Gastrocnemius medialis (tissue), 4 donors: ENCODE results near the gene IFNA16.
"Not testable (repeated sequence)": the region's sequence is repeated elsewhere in the genome, so short reads cannot be mapped to it uniquely, and the experiment has no call there.

Experiments used
- POLR2A ChIP-seq, 2 donors: fragments of 450-650 bp; IDR thresholded peaks; one replicate each; pipeline ENCODE4 v1.6.1; 2017; ENCODE audit warnings: antibody characterized with exemption in 2 of 2, mild to moderate bottlenecking in 2 of 2, moderate library complexity in 2 of 2
- TF ChIP-seq, protein P1 (sequence below), 5 experiments: fragments of 450-650 bp in 3 of 5; fragments of 200-600 bp in 2 of 5; sonication (generic) in 2 of 5; IDR thresholded peaks in 4 of 5; conservative IDR thresholded peaks in 1 of 5; 1 replicate in 4 of 5; 2 replicates in 1 of 5; pipeline ENCODE4 v1.5.1; 2016 to 2019; ENCODE audit warnings: antibody characterized with exemption in 5 of 5, mild to moderate bottlenecking in 3 of 5, moderate library complexity in 3 of 5

DNA sequence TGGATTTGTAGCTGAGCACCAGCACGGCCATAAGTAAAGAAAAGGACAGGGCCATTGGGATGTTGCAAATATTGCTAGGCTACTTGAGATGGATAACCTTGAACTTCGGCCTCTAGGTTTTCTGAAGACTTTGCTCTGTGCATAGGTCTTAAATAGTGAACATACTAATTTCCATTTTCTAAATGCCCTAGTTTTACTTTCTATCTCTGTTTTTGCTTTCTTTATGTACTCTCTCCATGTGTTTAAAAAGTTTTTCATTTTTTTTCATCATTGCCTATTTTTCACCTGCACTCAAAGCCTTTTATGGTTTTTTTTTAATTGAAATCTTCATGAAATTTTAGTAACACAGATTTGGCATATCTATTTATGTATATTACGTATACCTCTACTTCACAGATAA is 10.1 kb downstream of the IFNA16 start, which contains the start of gene IFNA10:
- not testable (repeated sequence) for TF ChIP-seq POLR2A (IDR thresholded peaks at IDR 0.05)
- TF ChIP-seq, protein P1, sequence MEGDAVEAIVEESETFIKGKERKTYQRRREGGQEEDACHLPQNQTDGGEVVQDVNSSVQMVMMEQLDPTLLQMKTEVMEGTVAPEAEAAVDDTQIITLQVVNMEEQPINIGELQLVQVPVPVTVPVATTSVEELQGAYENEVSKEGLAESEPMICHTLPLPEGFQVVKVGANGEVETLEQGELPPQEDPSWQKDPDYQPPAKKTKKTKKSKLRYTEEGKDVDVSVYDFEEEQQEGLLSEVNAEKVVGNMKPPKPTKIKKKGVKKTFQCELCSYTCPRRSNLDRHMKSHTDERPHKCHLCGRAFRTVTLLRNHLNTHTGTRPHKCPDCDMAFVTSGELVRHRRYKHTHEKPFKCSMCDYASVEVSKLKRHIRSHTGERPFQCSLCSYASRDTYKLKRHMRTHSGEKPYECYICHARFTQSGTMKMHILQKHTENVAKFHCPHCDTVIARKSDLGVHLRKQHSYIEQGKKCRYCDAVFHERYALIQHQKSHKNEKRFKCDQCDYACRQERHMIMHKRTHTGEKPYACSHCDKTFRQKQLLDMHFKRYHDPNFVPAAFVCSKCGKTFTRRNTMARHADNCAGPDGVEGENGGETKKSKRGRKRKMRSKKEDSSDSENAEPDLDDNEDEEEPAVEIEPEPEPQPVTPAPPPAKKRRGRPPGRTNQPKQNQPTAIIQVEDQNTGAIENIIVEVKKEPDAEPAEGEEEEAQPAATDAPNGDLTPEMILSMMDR (IDR thresholded peaks at IDR 0.05 in 4 of 5, conservative IDR thresholded peaks at IDR 0.05 in 1 of 5) = not testable (repeated sequence)
